Fibroblast of the conjunctiva (primary cell): ENCODE results near the gene COL4A2.

Source experiments
- DNase-seq: peaks from one replicate; pipeline ENCODE4 v3.0.0-alpha.2; 2010; ENCODE audit warnings: low read depth

COL4A2 gene

GRCh38 chr13:110306960-110307766 lies at the start of gene COL4A2, which contains the start of gene COL4A1:
COL4A2 (plus strand) TSS chr13:110307284; CDS start chr13:110307904, 620 bp downstream.
COL4A1 (minus strand) TSS chr13:110307157; CDS start chr13:110307027, 130 bp downstream.
- no peak for DNase-seq

- no peak for DNase-seq
Observed at GRCh38 chr13:110257408-110257807, 49.7 kb upstream of the COL4A2 start.

- no peak for DNase-seq
Observed at GRCh38 chr13:110258876-110259631, 48.0 kb upstream of the COL4A2 start.

GRCh38 chr13:110259651-110260050 lies 47.4 kb upstream of the COL4A2 start:
- DNase-seq: no peak

GRCh38 chr13:110261166-110262081 lies 45.7 kb upstream of the COL4A2 start:
- DNase-seq: no peak

GRCh38 chr13:110262082-110262436 lies 45.0 kb upstream of the COL4A2 start:
- no peak for DNase-seq

- DNase-seq: no peak
Observed at GRCh38 chr13:110262508-110263291, 44.4 kb upstream of the COL4A2 start.

- no peak for DNase-seq
Observed at GRCh38 chr13:110263404-110263803, 43.7 kb upstream of the COL4A2 start.

- no peak for DNase-seq
Observed at GRCh38 chr13:110263888-110264287, 43.2 kb upstream of the COL4A2 start.

- DNase-seq: no peak
Observed at GRCh38 chr13:110264685-110265275, 42.3 kb upstream of the COL4A2 start.

GRCh38 chr13:110265341-110265681 lies 41.8 kb upstream of the COL4A2 start:
- no peak for DNase-seq

- DNase-seq: no peak
Observed at GRCh38 chr13:110265682-110266430, 41.2 kb upstream of the COL4A2 start.

GRCh38 chr13:110266431-110266809 lies 40.7 kb upstream of the COL4A2 start:
- no peak for DNase-seq

- DNase-seq: no peak
Observed at GRCh38 chr13:110266983-110267382, 40.1 kb upstream of the COL4A2 start.

GRCh38 chr13:110268061-110268460 lies 39.0 kb upstream of the COL4A2 start:
- DNase-seq: no peak

- no peak for DNase-seq
Observed at GRCh38 chr13:110268576-110269185, 38.4 kb upstream of the COL4A2 start.

GRCh38 chr13:110269509-110270185 lies 37.4 kb upstream of the COL4A2 start:
- no peak for DNase-seq

GRCh38 chr13:110270507-110270906 lies 36.6 kb upstream of the COL4A2 start:
- DNase-seq: no peak

- DNase-seq: no peak
Observed at GRCh38 chr13:110271313-110271712, 35.8 kb upstream of the COL4A2 start.
